GM21529 (cell line): ENCODE results near the gene EPRS1.
A peak's percentile ranks its signal among the peaks of the same experiment; 100 is the strongest.
"Not testable (repeated sequence)": the region's sequence is repeated elsewhere in the genome, so short reads cannot be mapped to it uniquely, and the experiment has no call there.

Source experiments
- ATAC-seq: cut with Tn5 transposase; IDR thresholded peaks from one replicate; pipeline ENCODE4 v1.9.1; 2021; ENCODE audit not compliant: unreplicated experiment

The EPRS1 gene

GRCh38 chr1:220040028-220040596 lies 6.2 kb downstream of the EPRS1 start:
- no peak for ATAC-seq

- ATAC-seq = no peak
These were observed 7.7 kb downstream of the EPRS1 start for GRCh38 chr1:220038640-220039039.

- not testable (repeated sequence) for ATAC-seq
These were observed 8.5 kb downstream of the EPRS1 start for GRCh38 chr1:220037810-220038209.

DNA sequence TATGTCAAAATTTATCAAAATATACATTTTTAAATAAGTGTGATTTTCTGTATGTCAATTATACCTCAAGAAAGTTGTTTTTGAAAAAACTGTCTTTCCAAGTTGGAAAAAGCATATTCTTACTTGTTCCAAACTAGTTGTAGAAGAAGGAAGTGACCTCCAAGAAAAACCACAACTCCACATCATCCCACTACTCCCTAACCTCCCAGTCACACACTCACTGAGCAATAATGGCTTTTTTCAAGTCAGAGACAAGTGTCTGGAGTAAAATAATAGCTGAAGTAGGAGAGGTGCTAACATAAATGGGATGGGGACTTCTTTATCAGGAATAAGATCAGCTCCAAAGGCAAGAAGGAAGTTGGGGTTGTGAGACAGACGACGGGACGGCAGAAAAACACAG lies 13.4 kb downstream of the EPRS1 start:
- ATAC-seq = no peak

- peak; percentile 63 for ATAC-seq
These were observed 15.0 kb downstream of the EPRS1 start for GRCh38 chr1:220031287-220031686.

DNA sequence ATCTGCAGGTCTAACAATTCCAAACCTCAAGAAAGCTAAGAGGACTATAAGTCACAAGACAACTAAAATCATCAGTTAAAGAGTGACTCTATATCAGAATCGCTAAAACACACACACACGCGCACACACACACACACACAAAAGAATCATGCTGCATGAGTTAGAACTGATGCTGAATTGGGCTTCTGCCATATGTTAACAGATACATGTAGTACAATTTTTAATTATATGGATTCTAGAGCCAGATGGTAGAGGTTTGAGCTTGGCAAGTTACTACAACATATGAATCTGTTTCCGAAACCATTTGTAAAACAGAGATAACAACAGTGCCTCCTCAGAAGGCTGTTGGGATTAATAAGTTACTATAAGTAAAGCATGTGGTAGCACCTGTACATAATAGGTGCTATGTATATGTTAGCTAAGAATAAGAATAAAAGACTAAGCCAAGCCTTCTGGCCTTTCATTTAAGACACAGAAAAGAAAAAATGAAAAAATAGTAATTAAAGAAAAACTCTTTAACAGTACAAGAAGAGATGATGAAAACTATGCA lies 17.9 kb downstream of the EPRS1 start:
- no peak for ATAC-seq

DNA sequence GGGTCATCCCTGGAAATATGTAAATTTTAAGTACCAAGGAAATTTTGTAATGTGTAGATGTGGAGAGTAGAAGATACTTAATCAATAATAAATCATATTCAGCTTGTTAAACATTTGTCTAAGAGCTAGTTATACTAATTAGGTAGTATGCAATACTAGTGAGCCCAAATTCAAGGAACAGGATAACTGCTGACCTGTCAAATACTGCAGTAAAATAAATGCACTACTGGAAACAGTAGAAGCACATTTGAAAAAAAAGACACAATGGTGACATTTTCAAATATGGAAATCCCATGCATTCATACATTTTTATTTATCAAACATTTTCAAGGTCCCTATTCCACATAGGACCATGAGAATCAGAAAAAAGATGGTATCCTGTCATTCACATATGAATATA lies 27.2 kb downstream of the EPRS1 start:
- ATAC-seq = no peak

DNA sequence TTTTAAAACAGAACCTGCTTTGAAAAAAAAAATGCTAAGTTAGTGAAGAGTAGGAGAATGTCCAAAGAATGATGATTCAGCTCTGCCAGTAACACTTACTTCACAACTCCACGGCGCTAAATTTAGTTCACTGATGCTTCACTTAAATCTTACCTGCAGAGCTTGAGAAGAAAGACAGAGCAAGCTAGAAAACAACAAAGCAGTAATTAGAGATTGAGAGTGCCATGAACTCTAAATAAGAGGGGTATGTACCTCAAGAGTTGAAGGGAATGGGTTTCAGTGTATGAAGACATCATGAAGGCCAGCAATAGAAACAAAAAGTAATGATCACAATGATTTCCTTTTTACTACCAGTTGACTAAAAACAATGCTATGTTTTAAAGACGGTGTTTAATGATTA lies 32.8 kb downstream of the EPRS1 start:
- peak; percentile 75 for ATAC-seq

DNA sequence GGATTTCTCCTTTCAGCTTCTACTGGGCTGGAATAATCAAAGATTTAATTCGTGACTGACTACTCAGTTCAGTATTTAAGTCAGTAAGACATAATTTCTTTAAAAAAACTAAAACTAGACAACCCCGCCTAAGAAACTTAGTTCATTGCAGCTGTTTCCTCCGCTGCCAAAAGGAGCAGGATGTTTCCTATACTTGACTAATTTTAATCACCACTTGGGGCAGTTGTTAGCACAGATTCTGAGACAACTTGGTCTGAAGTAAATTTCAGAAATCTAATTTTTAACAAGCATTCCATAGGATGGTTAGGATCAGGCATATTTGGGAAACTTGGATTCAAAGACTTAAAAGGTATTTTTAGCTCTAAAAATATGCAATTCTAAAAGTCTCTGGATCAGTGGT lies 34.0 kb downstream of the EPRS1 start:
- no peak for ATAC-seq

DNA sequence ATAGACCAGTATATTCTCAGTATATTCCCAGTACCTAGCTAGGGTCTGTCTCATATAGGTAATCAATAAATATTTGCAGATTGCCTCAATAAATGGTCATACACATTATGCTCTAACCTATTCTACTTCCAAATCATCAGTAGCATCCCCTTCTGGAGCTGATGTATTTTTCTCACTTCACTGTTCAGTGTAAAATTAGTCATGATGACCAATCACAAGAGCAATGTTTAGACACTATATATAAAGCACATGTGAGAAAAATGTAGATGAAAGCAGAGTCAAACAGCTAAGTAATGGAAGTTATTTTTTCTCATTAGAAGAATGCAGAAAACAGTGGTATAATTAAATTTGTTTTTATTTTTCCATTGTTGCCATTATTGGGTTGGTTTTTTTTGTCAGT lies 34.7 kb downstream of the EPRS1 start:
- ATAC-seq = no peak

DNA sequence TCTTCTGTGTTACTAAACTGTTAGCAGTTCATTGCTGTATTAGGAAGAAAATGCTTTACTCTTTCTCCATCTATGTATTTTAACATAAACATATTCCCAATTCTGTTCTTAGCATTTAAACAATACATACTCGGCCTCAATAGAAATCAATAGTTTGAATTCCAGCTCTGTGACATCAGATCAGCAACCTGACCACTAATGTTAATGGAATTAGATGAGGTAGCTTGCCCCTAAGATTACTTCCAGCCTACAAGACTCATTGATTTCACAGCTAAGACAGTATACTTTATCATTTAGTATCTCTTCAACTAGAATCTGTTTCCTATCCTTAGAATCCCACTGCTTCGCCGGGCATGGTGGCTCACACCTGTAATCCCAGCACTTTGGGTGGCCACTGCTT lies 38.9 kb downstream of the EPRS1 start:
- no peak for ATAC-seq

GRCh38 chr1:220005489-220005888 lies 40.8 kb downstream of the EPRS1 start:
- ATAC-seq = no peak

DNA sequence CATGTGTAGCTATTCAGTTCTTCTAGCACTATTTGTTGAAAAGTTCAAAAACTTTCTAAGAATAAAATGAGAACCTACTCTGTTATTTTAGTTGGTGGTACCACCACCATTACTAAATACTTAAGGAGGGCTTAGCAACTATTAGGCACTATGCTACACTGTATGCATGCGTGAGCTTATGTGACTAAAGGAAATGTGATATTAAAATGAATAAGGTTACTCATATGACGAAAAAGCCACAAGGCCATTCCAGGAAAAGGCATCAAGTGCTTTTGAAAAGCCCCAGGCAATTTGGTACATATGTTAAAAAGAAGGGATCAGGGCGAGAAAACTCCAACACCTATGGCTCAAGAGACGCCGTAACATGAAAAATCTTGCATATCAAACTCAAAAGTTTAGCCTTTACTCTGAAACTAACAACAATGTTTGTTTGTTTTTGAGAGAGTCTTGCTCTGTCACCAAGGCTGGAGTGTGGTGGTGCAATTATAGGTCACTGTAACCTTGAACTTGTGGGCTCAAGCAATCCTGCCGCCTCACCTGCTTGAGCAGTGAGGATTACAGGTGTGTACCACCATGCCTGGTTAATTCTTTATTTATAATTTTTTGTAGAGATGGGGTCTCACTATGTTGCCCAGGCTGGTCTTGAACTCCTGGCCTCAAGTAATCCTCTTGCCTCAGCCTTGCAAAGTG lies 42.5 kb downstream of the EPRS1 start:
- ATAC-seq = no peak

DNA sequence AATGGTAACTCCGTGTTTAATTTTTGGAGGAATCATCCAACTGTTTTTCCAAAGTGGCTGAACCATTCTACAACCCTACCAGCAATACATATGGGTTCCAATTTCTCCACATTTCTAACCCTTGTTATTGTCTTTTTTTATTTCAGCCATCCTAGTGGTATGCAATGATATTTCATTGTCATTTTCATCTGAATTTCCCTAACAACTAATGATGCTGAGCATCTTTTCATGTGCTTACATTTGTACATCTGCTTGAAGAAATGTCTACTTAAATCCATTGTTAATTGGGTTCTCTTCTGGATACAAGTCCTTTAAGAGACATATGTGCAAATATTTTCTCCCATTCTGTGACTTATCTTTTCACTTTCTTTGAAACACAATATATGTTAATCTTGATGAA lies 43.3 kb downstream of the EPRS1 start:
- no peak for ATAC-seq

DNA sequence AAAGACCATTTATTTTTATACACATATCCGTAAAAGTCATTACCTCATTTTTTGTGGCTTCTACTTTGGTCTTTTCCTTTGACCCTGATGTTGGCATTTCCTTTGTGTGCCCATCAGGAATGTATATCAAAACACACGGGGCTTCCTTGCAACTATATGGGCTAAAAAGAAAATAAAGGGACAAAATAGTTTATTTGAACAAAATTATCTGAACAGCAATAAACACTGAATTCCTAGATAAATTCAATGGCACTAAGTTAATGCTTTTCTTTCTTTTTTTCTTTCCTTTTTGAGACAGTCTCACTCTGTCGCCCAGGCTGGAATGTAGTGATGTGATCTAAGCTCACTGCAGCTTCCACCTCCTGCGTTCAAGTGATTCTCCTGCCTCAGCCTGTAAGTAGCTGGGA lies 45.2 kb downstream of the EPRS1 start:
- no peak for ATAC-seq

- ATAC-seq = no peak
These were observed 46.5 kb downstream of the EPRS1 start for GRCh38 chr1:219999821-220000220.
